OCI-M2 (cell line): ENCODE measurements around the gene CALHM2.

Experiments
- DNase-seq: peaks from one replicate; lab custom pipeline; 2025; ENCODE audit not compliant: unreplicated experiment; lab: John Stamatoyannopoulos, UW

CALHM2 gene

GRCh38 chr10:103476046-103476768 lies 24.0 kb upstream of the CALHM2 start:
- DNase-seq: no peak

GRCh38 chr10:103475437-103475836 lies 23.3 kb upstream of the CALHM2 start:
- no peak for DNase-seq

GRCh38 chr10:103474077-103474476 lies 21.9 kb upstream of the CALHM2 start:
- no peak for DNase-seq

GRCh38 chr10:103473261-103473671 lies 21.1 kb upstream of the CALHM2 start:
- DNase-seq: no peak

DNA sequence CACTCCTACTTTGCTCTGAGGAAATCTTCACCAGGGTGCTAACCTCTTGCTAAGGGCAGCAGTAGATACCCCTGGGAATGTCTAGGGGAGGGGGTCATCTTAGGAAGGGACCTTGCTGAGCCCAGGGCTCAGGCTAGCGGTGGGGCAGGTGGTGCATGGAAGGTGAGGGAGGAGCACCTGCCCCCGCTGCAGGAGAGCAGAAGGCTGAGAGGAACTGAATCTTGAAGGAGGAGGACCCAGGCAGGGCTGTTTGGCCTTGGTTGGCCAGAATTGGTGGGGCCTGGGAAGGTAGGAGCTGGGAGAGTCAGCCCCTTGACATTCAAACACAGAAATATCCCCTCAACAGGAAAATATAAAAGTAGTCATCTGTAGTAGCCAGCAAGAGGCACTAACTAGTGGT lies 19.8 kb upstream of the CALHM2 start:
- DNase-seq: no peak

DNA sequence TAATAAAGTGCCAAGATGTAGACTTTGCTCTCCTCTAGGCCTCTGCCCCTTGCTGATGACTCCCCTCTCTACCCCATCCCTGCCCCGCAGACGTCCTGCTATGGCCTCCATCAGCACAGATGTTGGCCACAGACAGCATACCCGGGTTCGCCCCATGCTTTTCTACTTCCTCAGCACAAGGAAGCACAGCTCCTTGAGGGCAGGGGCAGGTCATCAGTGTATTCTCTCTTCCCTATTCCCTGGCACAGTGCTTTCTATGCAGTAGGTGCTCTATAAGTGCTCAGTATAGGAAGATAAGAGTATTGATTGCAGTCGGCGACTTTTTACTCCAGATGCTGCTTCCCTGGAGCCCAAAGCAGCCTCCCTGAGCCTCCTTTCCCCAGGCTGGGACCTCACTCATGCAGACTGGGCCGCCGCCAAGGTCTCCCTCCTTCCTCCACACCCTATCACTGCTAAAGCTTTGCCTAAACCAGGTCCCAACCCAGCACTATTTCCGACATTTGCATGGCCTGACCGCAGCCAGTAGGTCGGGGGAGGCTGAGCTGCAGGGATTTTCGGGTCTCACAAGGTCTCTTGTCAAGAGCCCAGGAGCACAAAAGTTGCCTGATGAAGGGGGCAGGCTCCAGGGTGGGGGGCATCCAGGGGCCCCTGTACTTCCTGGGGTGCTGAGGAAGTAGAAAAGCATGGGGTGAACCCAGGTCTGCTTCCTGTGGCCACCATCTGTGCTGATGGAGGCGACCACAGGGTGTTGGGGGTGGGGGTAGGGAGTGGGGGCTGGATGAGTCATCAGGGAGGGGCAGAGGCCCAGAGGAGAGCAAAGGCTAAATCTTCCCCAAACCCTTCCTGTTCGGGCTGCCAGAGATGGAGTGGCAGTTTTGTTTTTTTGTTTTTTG lies 18.8 kb upstream of the CALHM2 start:
- DNase-seq: no peak

- no peak for DNase-seq
Observed at GRCh38 chr10:103469201-103469600, 17.0 kb upstream of the CALHM2 start.

DNA sequence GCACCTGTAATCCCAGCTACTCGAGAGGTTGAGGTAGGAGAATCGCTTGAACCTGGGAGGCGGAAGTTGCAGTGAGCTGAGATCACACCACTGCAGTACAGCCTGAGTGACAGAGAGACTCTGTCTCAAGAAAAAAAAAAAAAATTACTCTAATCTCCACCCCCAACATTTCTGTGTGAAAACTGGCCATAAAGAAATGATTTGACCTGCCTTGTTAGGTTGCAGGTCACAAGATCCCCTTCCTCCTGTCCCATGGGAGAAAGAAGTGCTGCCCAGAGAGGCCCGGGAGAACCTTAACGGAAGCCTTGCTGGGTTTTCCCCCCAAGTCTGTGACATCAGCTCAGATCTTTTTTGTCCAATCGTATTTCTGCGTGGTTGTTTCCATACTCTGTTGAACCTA lies 15.2 kb upstream of the CALHM2 start:
- DNase-seq: no peak

DNA sequence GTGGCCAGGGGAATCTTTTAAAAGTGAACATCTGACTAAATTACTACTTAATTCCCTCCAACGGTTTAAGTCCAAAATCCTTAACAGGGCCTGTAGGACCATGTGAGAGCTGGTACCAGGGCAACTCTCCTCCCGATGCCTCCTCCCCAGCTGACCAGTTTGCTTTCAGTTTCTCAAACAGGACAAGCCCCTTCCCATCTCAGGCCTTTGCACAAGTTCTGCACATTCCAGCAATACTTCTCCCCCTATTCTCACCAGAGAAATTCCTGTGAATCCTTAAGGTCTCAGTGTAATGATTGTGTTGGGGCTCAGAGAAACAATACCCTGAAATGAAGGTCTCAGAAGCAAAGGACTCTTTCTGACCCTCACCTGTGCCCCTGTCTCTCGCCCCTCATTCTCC lies 14.6 kb upstream of the CALHM2 start:
- DNase-seq: no peak

- DNase-seq: no peak
Observed at GRCh38 chr10:103465411-103466179, 13.4 kb upstream of the CALHM2 start.

DNA sequence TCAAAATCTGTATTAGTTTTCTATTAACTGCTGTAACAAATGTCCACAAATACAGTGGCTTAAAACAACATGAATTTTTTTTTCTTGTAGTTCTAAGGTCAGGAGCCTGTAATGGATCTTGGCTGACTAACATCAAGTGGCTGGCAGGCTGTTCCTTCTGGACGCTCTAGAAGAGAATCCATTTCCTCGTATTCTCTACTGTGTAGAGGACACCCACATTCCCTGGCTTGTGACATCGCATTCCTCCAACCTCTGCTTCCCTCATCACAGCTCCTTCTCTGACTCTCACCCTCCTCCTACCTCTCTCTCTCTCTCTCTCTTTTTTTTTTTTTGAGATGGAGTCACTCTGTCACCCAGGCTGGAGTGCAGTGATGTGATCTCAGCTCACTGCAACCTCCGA lies 11.3 kb upstream of the CALHM2 start:
- DNase-seq: no peak

- no peak for DNase-seq
Observed at GRCh38 chr10:103459615-103460014, 7.4 kb upstream of the CALHM2 start.

GRCh38 chr10:103458720-103459119 lies 6.5 kb upstream of the CALHM2 start, which contains the start of gene CALHM1:
Gene CALHM1, minus strand, starts transcription at chr10:103458900. Its CDS starts 149 bp downstream, at chr10:103458751.
- no peak for DNase-seq

DNA sequence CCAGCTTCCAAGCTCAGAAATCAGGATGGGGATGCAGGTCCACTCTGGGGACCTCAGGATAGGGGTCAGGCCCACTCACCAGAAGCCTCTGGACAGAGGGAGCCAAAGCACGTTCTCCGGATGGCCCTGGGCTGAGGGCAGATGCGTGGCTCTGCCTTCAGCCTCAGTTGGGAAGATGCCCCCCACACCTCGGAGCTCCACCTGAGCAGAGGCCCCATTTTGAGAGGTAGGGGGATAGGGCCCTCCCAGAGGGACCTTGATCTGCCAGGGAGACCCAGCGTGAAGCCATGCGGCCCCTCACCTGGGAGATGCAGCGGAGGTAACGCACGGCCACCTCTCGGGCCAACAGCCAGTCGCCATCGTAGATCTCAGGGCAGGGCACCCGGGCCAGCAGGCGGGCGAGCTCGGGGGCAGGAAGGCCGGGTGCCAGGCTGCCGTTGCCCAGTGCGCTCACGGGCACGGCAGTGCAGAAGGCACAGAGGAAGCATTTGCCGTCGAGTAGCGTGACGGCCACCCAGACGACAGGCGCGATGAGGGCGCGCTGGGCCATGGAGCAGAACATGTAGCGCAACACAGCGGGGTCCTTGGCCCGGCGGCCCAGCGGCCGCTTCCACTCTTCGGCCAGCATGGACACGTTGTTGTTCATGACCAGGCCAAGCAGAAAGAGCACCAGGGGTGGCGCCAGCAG lies 5.9 kb upstream of the CALHM2 start:
- no peak for DNase-seq

- DNase-seq: no peak
Observed at GRCh38 chr10:103457176-103457712, 5.1 kb upstream of the CALHM2 start.

DNA sequence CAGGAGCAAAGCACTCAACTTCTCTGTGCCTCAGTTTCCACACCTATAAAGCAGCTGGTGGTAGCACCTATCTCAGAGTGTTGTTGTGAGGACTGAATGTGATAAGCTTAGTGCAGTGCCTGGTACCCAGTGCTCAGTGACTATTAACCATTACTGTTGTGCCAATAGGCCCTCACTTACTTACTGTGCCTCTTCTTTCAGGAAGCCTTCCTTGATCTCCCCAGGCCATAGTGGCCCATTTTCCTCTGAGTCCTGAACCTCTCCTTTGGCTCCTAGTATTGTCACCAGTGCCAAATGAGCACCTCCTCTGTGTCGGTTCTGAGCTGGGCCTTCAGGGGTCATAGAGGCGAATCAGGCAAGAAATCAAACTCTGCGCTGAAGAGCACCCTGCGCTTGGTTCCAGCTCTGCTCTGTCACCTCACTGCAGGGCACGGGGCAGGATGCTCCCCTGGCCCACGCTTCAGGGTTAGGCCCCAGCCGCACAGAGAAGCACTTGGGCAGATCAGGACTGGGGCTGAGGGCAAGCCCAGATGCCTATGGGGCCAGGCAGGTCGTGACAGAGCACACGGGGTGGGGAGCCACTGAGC lies 4.0 kb upstream of the CALHM2 start:
- no peak for DNase-seq

GRCh38 chr10:103455235-103455634 lies 3.1 kb upstream of the CALHM2 start:
- DNase-seq: no peak

- no peak for DNase-seq
Observed at GRCh38 chr10:103454026-103454425, 1.9 kb upstream of the CALHM2 start.

DNA sequence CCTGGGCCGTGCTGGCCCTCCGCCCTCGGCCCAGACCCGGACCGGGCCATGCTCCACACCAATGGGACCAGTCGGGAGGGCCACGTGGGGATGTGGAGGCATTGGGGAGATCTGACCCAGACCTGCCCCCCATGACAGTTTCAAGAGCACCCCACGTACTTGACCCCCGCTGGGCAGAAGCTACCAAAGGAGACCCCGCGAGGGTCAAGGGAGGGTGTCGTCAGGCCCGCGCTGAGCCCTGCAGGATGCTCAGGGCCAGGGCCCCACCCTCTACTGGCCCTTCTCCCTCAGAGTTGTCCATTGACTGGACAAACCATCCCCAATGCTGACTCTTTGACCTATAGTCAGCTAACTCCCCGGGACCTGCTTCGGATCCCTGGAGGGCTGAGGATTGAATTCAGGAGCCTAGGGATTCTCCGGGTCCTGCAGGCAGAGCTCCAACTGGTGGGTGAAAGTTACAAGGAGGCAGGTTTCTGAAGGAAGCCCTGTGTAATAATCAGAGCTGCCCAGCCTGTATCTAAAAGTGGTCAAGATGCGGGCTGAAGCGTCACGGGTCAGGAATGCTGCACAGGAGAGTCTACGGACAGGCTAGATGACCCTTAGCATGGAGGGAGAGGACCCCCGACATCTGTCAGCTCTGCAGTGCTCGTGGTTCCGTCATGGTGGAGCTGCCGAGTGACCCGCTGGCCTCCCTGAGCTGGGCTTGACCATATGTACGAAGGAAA lies 498 bp upstream of the CALHM2 start:
- DNase-seq: no peak
